Measurements from ENCODE around the gene HNRNPA3.
"Not testable (repeated sequence)": the region's sequence is repeated elsewhere in the genome, so short reads cannot be mapped to it uniquely, and the experiment has no call there.

Gene HNRNPA3

GRCh38 chr2:177178797-177179196 is 33.8 kb upstream of the HNRNPA3 start:
- DNase-seq = no peak
- no peak overlapping the region for H3K27ac Mint-ChIP-seq
- TF ChIP-seq CTCF (IDR thresholded peaks at IDR 0.05) = no peak
- peaks cover 43% of the 10 kb centered on the region for H3K4me1 Mint-ChIP-seq
- no peak overlapping the region for H3K4me3 Mint-ChIP-seq
- peaks cover 5% of the 10 kb centered on the region for H3K27me3 Mint-ChIP-seq (ENCODE audit: low read depth, poor library complexity)
- no peaks in the 10 kb centered on the region for H3K36me3 Mint-ChIP-seq (ENCODE audit: low read depth)
- no peaks in the 10 kb centered on the region for H3K9me3 Mint-ChIP-seq

GRCh38 chr2:177179227-177179626 is 33.4 kb upstream of the HNRNPA3 start:
- Mint-ChIP-seq H3K9me3 (no peaks in the 10 kb centered on the region), H3K4me1 (peaks cover 42% of the 10 kb centered on the region), H3K27ac (no peak overlapping the region), H3K27me3 (ENCODE audit: low read depth, poor library complexity) (peaks cover 5% of the 10 kb centered on the region), H3K36me3 (ENCODE audit: low read depth) (no peaks in the 10 kb centered on the region), H3K4me3 (no peak overlapping the region)
- no peak for DNase-seq
- no peak for TF ChIP-seq CTCF (IDR thresholded peaks at IDR 0.05)

- H3K27ac Mint-ChIP-seq = peak overlapping the region; percentile 79
- not testable (repeated sequence) for H3K27me3 Mint-ChIP-seq (ENCODE audit: low read depth, poor library complexity); H3K36me3 Mint-ChIP-seq (ENCODE audit: low read depth); DNase-seq; H3K4me3 Mint-ChIP-seq; H3K9me3 Mint-ChIP-seq
- peaks cover 37% of the 10 kb centered on the region for H3K4me1 Mint-ChIP-seq
These were observed 32.9 kb upstream of the HNRNPA3 start for GRCh38 chr2:177179671-177180070.

- DNase-seq = no peak
- Mint-ChIP-seq H3K4me3 (no peak overlapping the region), H3K9me3 (peaks cover 5% of the 10 kb centered on the region), H3K36me3 (ENCODE audit: low read depth) (no peaks in the 10 kb centered on the region), H3K27ac (no peak overlapping the region), H3K27me3 (ENCODE audit: low read depth, poor library complexity) (peaks cover 5% of the 10 kb centered on the region), H3K4me1 (peaks cover 34% of the 10 kb centered on the region)
- no peak for TF ChIP-seq CTCF (IDR thresholded peaks at IDR 0.05)
These were observed 32.2 kb upstream of the HNRNPA3 start for GRCh38 chr2:177180269-177181000.

GRCh38 chr2:177183860-177184259 is 28.7 kb upstream of the HNRNPA3 start:
- Mint-ChIP-seq H3K9me3 (peaks cover 10% of the 10 kb centered on the region), H3K27me3 (ENCODE audit: low read depth, poor library complexity) (peaks cover 3% of the 10 kb centered on the region), H3K4me1 (peaks cover 61% of the 10 kb centered on the region), H3K4me3 (no peak overlapping the region), H3K36me3 (ENCODE audit: low read depth) (peaks cover 2% of the 10 kb centered on the region), H3K27ac (no peak overlapping the region)
- DNase-seq = no peak
- no peak for TF ChIP-seq CTCF (IDR thresholded peaks at IDR 0.05)

GRCh38 chr2:177184606-177185005 is 28.0 kb upstream of the HNRNPA3 start:
- TF ChIP-seq CTCF (IDR thresholded peaks at IDR 0.05) = no peak
- Mint-ChIP-seq H3K36me3 (ENCODE audit: low read depth) (peaks cover 4% of the 10 kb centered on the region), H3K4me3 (no peak overlapping the region), H3K27me3 (ENCODE audit: low read depth, poor library complexity) (peaks cover 3% of the 10 kb centered on the region), H3K4me1 (peaks cover 56% of the 10 kb centered on the region), H3K9me3 (peaks cover 10% of the 10 kb centered on the region), H3K27ac (no peak overlapping the region)
- no peak for DNase-seq

GRCh38 chr2:177186038-177186437 is 26.6 kb upstream of the HNRNPA3 start:
- H3K27me3 Mint-ChIP-seq (ENCODE audit: low read depth, poor library complexity); H3K36me3 Mint-ChIP-seq (ENCODE audit: low read depth): not testable (repeated sequence)

More at GRCh38 chr2:177186038-177186437, 26.6 kb upstream of the HNRNPA3 start:
- H3K9me3 Mint-ChIP-seq, DNase-seq, H3K4me3 Mint-ChIP-seq: not testable (repeated sequence)
- peak overlapping the region; percentile 77 for H3K27ac Mint-ChIP-seq
- peaks cover 47% of the 10 kb centered on the region for H3K4me1 Mint-ChIP-seq

Data from nephron progenitor cell (in vitro differentiated cells).